Common myeloid progenitor, CD34-positive (primary cell): ENCODE measurements around the gene METTL17.
A peak's percentile ranks its signal among the peaks of the same experiment; 100 is the strongest.

Experiments
- CTCF ChIA-PET: fragments of 350-600 bp; sonication (Branson Sonifier 250); formaldehyde crosslinking; loops from one replicate; lab custom pipeline; 2021; ENCODE audit warnings: antibody characterized with exemption; lab: Charles Lee
- POLR2A ChIA-PET: fragments of 350-600 bp; sonication (Branson Sonifier 250); formaldehyde crosslinking; loops from one replicate; lab custom pipeline; 2021; ENCODE audit warnings: antibody characterized with exemption; lab: Charles Lee
- DNase-seq, 3 donors: peaks; one replicate each; pipeline versions ENCODE4 v3.0.0 to v3.0.0-alpha.2; 2013
- H3K27ac ChIP-seq, 2 experiments: 1 replicate in 1 of 2; 2 replicates in 1 of 2; pipeline ENCODE4 v1.7.0; 2013; ENCODE audit warnings: inconsistent platforms in 2 of 2, low read length in 2 of 2, mild to moderate bottlenecking in 2 of 2, low read depth in 1 of 2, moderate library complexity in 1 of 2; ENCODE audit not compliant: severe bottlenecking in 2 of 2, insufficient read depth in 1 of 2, poor library complexity in 1 of 2
- H3K27me3 ChIP-seq, 5 experiments: replicated peaks in 2 of 5; 1 replicate in 3 of 5; 2 replicates in 2 of 5; pipeline versions ENCODE4 v1.6.1 to v1.7.0; 2013; ENCODE audit warnings: low read length in 4 of 5, mild to moderate bottlenecking in 2 of 5, moderate library complexity in 2 of 5, inconsistent platforms in 1 of 5; ENCODE audit not compliant: insufficient read depth in 5 of 5, control insufficient read depth in 4 of 5
- H3K36me3 ChIP-seq, 4 experiments: 1 replicate in 2 of 4; 2 replicates in 2 of 4; pipeline versions ENCODE4 v1.6.1 to v1.7.0; 2013; ENCODE audit warnings: low read length in 3 of 4, control low read depth in 1 of 4, mild to moderate bottlenecking in 1 of 4; ENCODE audit not compliant: control insufficient read depth in 4 of 4, insufficient read depth in 4 of 4
- H3K4me1 ChIP-seq, 4 experiments: 1 replicate in 3 of 4; 2 replicates in 1 of 4; pipeline versions ENCODE4 v1.6.1 to v1.7.1; 2013; ENCODE audit warnings: low read length in 3 of 4, mild to moderate bottlenecking in 3 of 4, control low read depth in 1 of 4, inconsistent platforms in 1 of 4, moderate library complexity in 1 of 4; ENCODE audit not compliant: control insufficient read depth in 4 of 4, insufficient read depth in 4 of 4; ENCODE audit errors: control extremely low read depth in 1 of 4
- H3K4me3 ChIP-seq, 7 experiments: 1 replicate in 4 of 7; 2 replicates in 3 of 7; pipeline versions ENCODE4 v1.5.1 to v1.7.0; 2013; ENCODE audit warnings: mild to moderate bottlenecking in 7 of 7, low read length in 6 of 7, moderate library complexity in 6 of 7, inconsistent platforms in 2 of 7, low read depth in 2 of 7, control low read depth in 1 of 7; ENCODE audit not compliant: insufficient read depth in 4 of 7, control insufficient read depth in 1 of 7; ENCODE audit errors: extremely low read depth in 1 of 7
- H3K9me3 ChIP-seq, 5 experiments: 1 replicate in 4 of 5; 2 replicates in 1 of 5; pipeline versions ENCODE4 v1.6.1 to v1.7.1; 2013; ENCODE audit warnings: low read length in 4 of 5, mild to moderate bottlenecking in 2 of 5, inconsistent platforms in 1 of 5, low read depth in 1 of 5, moderate library complexity in 1 of 5; ENCODE audit not compliant: control insufficient read depth in 4 of 5, insufficient read depth in 2 of 5; ENCODE audit errors: control extremely low read depth in 1 of 5
- WGBS: methylation state at CpG from one replicate; pipeline ENCODE4 v1.1.5; 2013; ENCODE audit not compliant: insufficient coverage; 5-methylcytosine and 5-hydroxymethylcytosine counted together

Gene METTL17

DNA sequence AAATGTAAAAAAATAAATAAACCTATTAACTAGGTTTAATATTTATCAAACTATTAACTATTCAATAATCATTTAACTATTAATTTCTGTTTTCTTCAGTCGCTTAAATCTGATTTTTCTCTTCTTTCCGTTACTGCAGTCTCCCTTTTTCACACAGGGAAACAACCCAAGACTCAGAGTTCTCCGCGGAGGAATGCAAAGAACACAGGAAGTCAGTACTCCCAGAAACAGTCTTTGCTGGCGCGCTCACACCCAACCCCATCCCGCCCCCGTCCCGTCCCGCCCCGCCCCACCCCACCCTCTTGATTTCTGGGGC, 351 bp upstream of the METTL17 start:
- POLR2A ChIA-PET: no interaction called here
- peaks cover 0 to 27% (median 20%) of the 10 kb centered on the region in 4 experiments for H3K4me1 ChIP-seq
- peaks cover 7 to 26% (median 15%) of the 10 kb centered on the region in 4 experiments for H3K36me3 ChIP-seq
- peak overlapping the region in 1 of 2 experiments; percentile 78 for H3K27ac ChIP-seq
- H3K4me3 ChIP-seq: peak overlapping the region in 6 of 7 experiments; percentile 84 to 99 (median 94)
- no peak for DNase-seq
- no peaks in the 10 kb centered on the region for H3K9me3 ChIP-seq
- CTCF ChIA-PET: interaction anchor here (0.9 to 1.9 kb wide), 6 partner anchors 9 to 232 kb away, joined by 3 to 7 read pairs (median 4); partner anchors contain the start of gene SLC39A2
- WGBS: 14% methylated on average over 2 of the region's 11 CpGs
- H3K27me3 ChIP-seq: no peaks in the 10 kb centered on the region

DNA sequence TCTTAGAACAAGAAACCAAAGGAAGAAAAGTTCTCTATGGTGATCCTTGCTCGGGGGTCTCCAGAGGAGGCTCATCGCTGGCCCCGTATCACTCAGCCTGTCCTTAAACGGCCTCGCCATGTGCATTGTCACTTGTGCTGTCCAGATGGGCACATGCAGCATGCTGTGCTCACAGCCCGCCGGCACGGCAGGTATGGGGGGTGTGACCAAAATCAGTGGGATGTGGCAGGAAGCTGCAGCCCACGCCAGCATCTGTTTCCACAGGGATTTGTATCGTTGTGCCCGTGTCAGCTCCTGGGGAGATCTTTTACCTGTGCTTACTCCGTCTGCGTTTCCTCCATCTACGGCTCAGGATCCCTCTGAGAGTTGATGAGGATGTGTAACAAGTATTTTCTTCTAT, 6.7 kb downstream of the METTL17 start:
- POLR2A ChIA-PET: no interaction called here
- no peaks in the 10 kb centered on the region for H3K27me3 ChIP-seq
- no peak overlapping the region for H3K27ac ChIP-seq
- peaks cover 22 to 58% (median 39%) of the 10 kb centered on the region in 4 experiments for H3K36me3 ChIP-seq
- no peak overlapping the region for H3K4me3 ChIP-seq
- peaks cover 0 to 4% (median 0%) of the 10 kb centered on the region in 4 experiments for H3K4me1 ChIP-seq
- CTCF ChIA-PET: interaction anchor here (0.7 to 10.6 kb wide), 8 partner anchors 9 to 71 kb away, joined by 3 to 109 read pairs (median 4); no protein-coding TSS in a partner anchor
- DNase-seq: no peak
- H3K9me3 ChIP-seq: no peaks in the 10 kb centered on the region
- WGBS: 97% methylated on average over 14 of the region's 14 CpGs

DNA sequence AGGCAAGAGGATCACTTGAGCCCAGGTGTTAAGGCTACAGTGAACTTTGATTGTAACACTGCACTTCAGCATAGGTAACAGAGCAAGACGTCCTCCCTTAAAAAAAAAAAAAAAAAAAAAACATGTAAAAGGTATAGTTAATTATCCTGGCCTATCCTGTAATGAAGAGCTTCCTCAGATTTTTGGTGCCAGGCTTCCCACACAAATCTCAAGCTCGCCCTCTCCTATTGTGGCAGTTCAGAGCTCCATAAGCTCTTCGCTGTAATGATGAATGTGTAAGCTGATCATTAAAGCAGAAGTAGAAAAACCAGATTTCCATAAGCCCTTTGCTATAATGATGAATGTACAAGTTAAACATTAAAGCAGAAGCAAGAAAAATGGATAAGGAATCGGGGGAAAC, 7.3 kb downstream of the METTL17 start:
- Histone ChIP-seq H3K27ac (no peak overlapping the region), H3K9me3 (no peaks in the 10 kb centered on the region), H3K4me1 (no peaks in the 10 kb centered on the region), H3K36me3 (peaks cover 18 to 52% (median 38%) of the 10 kb centered on the region in 4 experiments), H3K4me3 (no peak overlapping the region), H3K27me3 (no peaks in the 10 kb centered on the region)
- POLR2A ChIA-PET: no interaction called here
- DNase-seq: no peak
- CTCF ChIA-PET: interaction anchor here (0.6 to 10.6 kb wide), 10 partner anchors 9 to 174 kb away, joined by 3 to 109 read pairs (median 4); partner anchors contain the start of gene TMEM253
- no CpG with 5 or more reads among the region's 4 CpGs for whole genome bisulfite sequencing

DNA sequence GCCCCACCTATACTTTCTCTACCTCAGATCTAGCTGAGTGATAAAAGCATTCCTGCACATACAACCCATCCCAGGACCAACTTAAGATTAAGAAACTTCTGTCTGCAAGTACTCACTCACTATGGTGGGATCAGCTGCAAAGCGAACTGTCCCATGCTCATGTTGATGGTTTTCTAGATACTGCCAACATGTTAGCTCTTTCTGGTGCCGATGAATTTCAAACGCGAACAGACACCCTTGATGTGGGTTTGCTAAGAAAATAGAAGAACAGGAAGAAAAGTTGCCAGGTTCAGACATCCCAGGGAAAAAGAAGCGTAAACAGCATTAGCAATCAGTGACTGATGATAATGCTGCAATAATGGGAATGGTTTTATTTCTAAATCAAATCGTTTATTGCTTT, 7.8 kb downstream of the METTL17 start:
- CTCF ChIA-PET: interaction anchor here (0.6 to 10.6 kb wide), 9 partner anchors 8 to 174 kb away, joined by 3 to 109 read pairs (median 4); partner anchors contain the start of gene TMEM253
- POLR2A ChIA-PET: no interaction called here
- DNase-seq: no peak
- 83% methylated on average over 4 of the region's 6 CpGs for WGBS
- no peak overlapping the region for H3K27ac ChIP-seq
- no peaks in the 10 kb centered on the region for H3K9me3 ChIP-seq
- no peak overlapping the region for H3K4me3 ChIP-seq
- no peaks in the 10 kb centered on the region for H3K4me1 ChIP-seq
- H3K27me3 ChIP-seq: no peaks in the 10 kb centered on the region
- H3K36me3 ChIP-seq: peaks cover 18 to 48% (median 34%) of the 10 kb centered on the region in 4 experiments

DNA sequence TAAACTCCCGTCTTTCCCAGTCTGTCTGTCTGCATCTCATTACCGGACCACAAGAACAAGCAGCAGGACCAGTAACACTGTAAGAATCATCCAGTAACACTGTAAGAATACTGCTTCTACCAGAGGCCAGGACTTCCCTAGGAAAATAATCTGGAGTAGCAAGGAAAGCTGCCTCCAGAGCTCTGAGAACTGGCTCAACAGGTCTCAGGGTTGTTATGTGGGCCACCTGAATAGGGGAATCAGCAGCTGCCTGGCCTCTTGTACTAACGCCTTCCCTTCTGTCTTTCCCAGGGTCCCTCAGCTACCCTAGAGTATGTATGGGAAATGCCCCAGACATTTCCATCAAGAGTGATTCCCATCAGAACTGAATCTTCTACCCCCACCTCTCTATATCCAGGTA, 8.4 kb downstream of the METTL17 start:
- Histone ChIP-seq H3K36me3 (peaks cover 13 to 43% (median 30%) of the 10 kb centered on the region in 4 experiments), H3K9me3 (no peaks in the 10 kb centered on the region), H3K27ac (no peak overlapping the region), H3K27me3 (no peaks in the 10 kb centered on the region), H3K4me1 (no peaks in the 10 kb centered on the region), H3K4me3 (no peak overlapping the region)
- DNase-seq: no peak
- POLR2A ChIA-PET: no interaction called here
- WGBS: 92% methylated on average over 1 of the region's 3 CpGs
- CTCF ChIA-PET: interaction anchor here (0.7 to 10.6 kb wide), 8 partner anchors 11 to 112 kb away, joined by 3 to 109 read pairs (median 3); no protein-coding TSS in a partner anchor

DNA sequence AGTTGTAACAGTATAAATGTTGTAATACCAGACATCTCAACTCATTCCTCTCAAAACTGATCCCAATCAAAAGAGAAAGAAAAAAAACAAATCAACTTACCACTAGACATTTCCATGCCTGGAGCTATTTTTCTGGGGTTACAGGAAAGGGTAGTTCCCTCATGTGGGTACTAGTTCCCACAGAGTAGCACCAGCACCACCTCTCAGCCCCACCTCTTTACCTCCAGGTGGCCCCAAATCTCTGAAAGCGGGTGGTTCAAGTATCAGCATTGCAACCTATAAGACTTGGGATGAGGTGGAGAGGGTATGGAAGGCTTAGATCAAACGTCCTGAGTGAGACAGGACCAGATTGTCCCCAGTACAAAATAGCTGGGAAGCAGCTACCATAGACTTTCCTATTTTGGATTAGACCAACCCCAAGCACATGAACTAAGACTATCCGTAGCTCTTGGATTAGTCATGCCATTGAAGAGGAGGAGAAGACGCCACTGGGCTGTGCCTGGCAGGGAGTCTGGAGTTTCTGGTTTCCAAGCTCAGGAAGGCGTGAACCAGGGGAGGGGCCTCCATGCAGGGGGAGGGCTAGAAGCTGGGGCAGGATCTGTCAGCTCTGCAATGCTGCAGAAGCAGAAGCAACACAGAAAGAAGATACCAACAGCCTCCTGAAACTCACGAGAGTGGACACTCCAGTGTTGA, 9.0 kb downstream of the METTL17 start, which contains the start of gene SLC39A2:
Gene SLC39A2 (plus strand): TSS at position 620 of the 693 bp plus-strand sequence. CDS start 154 bp downstream, outside the sequence.
- 93% methylated on average over 4 of the region's 6 CpGs for WGBS
- peaks cover 12 to 37% (median 28%) of the 10 kb centered on the region in 4 experiments for H3K36me3 ChIP-seq
- no peaks in the 10 kb centered on the region for H3K4me1 ChIP-seq
- ChIA-PET CTCF (interaction anchor here (0.5 to 10.6 kb wide), 8 partner anchors 9 to 111 kb away, joined by 3 to 109 read pairs (median 3); partner anchors contain the start of gene METTL17), POLR2A (interaction anchor here (0.5 kb wide), 1 partner anchor 157 kb away, joined by 3 read pairs; no protein-coding TSS in a partner anchor)
- no peak within 1 kb of the TSS for H3K4me3 ChIP-seq
- no peak within 1 kb of the TSS for H3K27ac ChIP-seq
- no peaks in the 10 kb centered on the region for H3K27me3 ChIP-seq
- DNase-seq: no peak
- no peaks in the 10 kb centered on the region for H3K9me3 ChIP-seq

DNA sequence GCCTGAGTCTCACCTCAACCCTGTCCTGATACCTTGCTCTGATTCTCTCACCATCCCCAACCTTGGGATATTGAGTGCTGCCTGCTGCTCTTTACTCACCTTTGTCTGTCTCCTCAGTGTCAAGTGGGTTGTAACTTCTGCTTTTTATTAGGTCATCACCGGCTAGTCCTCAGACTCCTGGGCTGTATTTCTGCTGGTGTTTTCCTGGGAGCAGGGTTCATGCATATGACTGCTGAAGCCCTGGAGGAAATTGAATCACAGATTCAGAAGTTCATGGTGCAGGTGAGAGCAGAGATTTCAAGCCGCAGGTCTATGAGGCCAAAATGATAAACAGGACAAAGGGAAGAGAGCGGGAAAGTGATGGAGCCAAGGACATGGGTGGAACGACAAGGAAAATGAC, 9.8 kb downstream of the METTL17 start:
- CTCF ChIA-PET: interaction anchor here (1.7 to 10.6 kb wide), 2 partner anchors 10 to 17 kb away, joined by 4 to 109 read pairs; partner anchors contain the start of gene METTL17
- WGBS: 85% methylated on average over 4 of the region's 4 CpGs
- POLR2A ChIA-PET: no interaction called here

More for the DNA sequence above, 9.8 kb downstream of the METTL17 start:
- no peaks in the 10 kb centered on the region for H3K27me3 ChIP-seq
- no peaks in the 10 kb centered on the region for H3K9me3 ChIP-seq
- H3K4me3 ChIP-seq: no peak overlapping the region
- no peak overlapping the region for H3K27ac ChIP-seq
- H3K36me3 ChIP-seq: peaks cover 10 to 30% (median 24%) of the 10 kb centered on the region in 4 experiments
- H3K4me1 ChIP-seq: no peaks in the 10 kb centered on the region
- no peak for DNase-seq
